NCI-H2081 (cell line): ENCODE data around the gene FGF14.
"Not testable (repeated sequence)": the region's sequence is repeated elsewhere in the genome, so short reads cannot be mapped to it uniquely, and the experiment has no call there.

Experiments used
- DNase-seq, 2 experiments: peaks; one replicate each; lab custom pipeline; 2025; lab: John Stamatoyannopoulos, UW

The FGF14 gene

GRCh38 chr13:101868585-101869469, 533.0 kb downstream of the FGF14 start:
- peak in 1 of 2 experiments; percentile 63 for DNase-seq

- no peak for DNase-seq
Measured at GRCh38 chr13:101866889-101867581, 534.8 kb downstream of the FGF14 start.

GRCh38 chr13:101858860-101859259, 543.0 kb downstream of the FGF14 start:
- DNase-seq = no peak

GRCh38 chr13:101846701-101847100, 555.1 kb downstream of the FGF14 start:
- DNase-seq = no peak

GRCh38 chr13:101846249-101846648, 555.6 kb downstream of the FGF14 start:
- no peak for DNase-seq

GRCh38 chr13:101845245-101846020, 556.4 kb downstream of the FGF14 start:
- DNase-seq = no peak

GRCh38 chr13:101841698-101842097, 560.1 kb downstream of the FGF14 start:
- DNase-seq = peak in 1 of 2 experiments; percentile 51

GRCh38 chr13:101838323-101838722, 563.5 kb downstream of the FGF14 start:
- DNase-seq = no peak

GRCh38 chr13:101837778-101838177, 564.1 kb downstream of the FGF14 start:
- not testable (repeated sequence) for DNase-seq

- DNase-seq = no peak
Measured at GRCh38 chr13:101837288-101837687, 564.6 kb downstream of the FGF14 start.

GRCh38 chr13:101835920-101836319, 565.9 kb downstream of the FGF14 start:
- no peak for DNase-seq

- DNase-seq = no peak
Measured at GRCh38 chr13:101833671-101834070, 568.2 kb downstream of the FGF14 start.

- no peak for DNase-seq
Measured at GRCh38 chr13:101830035-101830434, 571.8 kb downstream of the FGF14 start.

GRCh38 chr13:101829484-101829883, 572.4 kb downstream of the FGF14 start:
- no peak for DNase-seq

- DNase-seq = no peak
Measured at GRCh38 chr13:101828119-101828518, 573.7 kb downstream of the FGF14 start.

GRCh38 chr13:101817898-101818297, 584.0 kb downstream of the FGF14 start:
- DNase-seq = no peak

GRCh38 chr13:101811881-101812280, 590.0 kb downstream of the FGF14 start:
- no peak for DNase-seq

- DNase-seq = no peak
Measured at GRCh38 chr13:101811284-101811839, 590.5 kb downstream of the FGF14 start.

GRCh38 chr13:101799196-101799595, 602.7 kb downstream of the FGF14 start:
- no peak for DNase-seq

- no peak for DNase-seq
Measured at GRCh38 chr13:101798437-101798836, 603.4 kb downstream of the FGF14 start.

- DNase-seq = no peak
Measured at GRCh38 chr13:101795460-101795859, 606.4 kb downstream of the FGF14 start.

- DNase-seq = peak in 1 of 2 experiments; percentile 1
Measured at GRCh38 chr13:101795025-101795424, 606.8 kb downstream of the FGF14 start.
